Activated effector memory CD4-positive, alpha-beta T cell treated with Interleukin-2 at 50 U/mL for 16 hours (primary cell): ENCODE data around the gene CCL24.
A peak's percentile ranks its signal among the peaks of the same experiment; 100 is the strongest.
"Not testable (repeated sequence)": the region's sequence is repeated elsewhere in the genome, so short reads cannot be mapped to it uniquely, and the experiment has no call there.

Experiments
- DNase-seq: peaks from one replicate; pipeline ENCODE4 v3.0.0-alpha.2; 2020

Gene CCL24

GRCh38 chr7:75779035-75779434, 34.6 kb downstream of the CCL24 start:
- DNase-seq: not testable (repeated sequence)

GRCh38 chr7:75776295-75776971, 37.2 kb downstream of the CCL24 start:
- peak; percentile 11 for DNase-seq

- DNase-seq: not testable (repeated sequence)
Observed at GRCh38 chr7:75773958-75774357, 39.6 kb downstream of the CCL24 start.

- no peak for DNase-seq
Observed at GRCh38 chr7:75772081-75773077, 41.2 kb downstream of the CCL24 start, which contains the start of gene CCL26. CCL26 (minus strand) TSS chr7:75772211; CDS start chr7:75772176, 35 bp downstream.

GRCh38 chr7:75771224-75771623, 42.4 kb downstream of the CCL24 start:
- DNase-seq: no peak

GRCh38 chr7:75762350-75762917, 51.2 kb downstream of the CCL24 start:
- DNase-seq: no peak

- DNase-seq: not testable (repeated sequence)
Observed at GRCh38 chr7:75761801-75762200, 51.8 kb downstream of the CCL24 start.
